HG02884 (cell line): ENCODE results near the gene DYRK1A.
"Not testable (repeated sequence)": the region's sequence is repeated elsewhere in the genome, so short reads cannot be mapped to it uniquely, and the experiment has no call there.

ENCODE experiments used
- ATAC-seq: cut with Tn5 transposase; IDR thresholded peaks from one replicate; pipeline ENCODE4 v1.9.1; 2021; ENCODE audit warnings: mild to moderate bottlenecking, moderate library complexity; ENCODE audit not compliant: unreplicated experiment

Gene DYRK1A

DNA sequence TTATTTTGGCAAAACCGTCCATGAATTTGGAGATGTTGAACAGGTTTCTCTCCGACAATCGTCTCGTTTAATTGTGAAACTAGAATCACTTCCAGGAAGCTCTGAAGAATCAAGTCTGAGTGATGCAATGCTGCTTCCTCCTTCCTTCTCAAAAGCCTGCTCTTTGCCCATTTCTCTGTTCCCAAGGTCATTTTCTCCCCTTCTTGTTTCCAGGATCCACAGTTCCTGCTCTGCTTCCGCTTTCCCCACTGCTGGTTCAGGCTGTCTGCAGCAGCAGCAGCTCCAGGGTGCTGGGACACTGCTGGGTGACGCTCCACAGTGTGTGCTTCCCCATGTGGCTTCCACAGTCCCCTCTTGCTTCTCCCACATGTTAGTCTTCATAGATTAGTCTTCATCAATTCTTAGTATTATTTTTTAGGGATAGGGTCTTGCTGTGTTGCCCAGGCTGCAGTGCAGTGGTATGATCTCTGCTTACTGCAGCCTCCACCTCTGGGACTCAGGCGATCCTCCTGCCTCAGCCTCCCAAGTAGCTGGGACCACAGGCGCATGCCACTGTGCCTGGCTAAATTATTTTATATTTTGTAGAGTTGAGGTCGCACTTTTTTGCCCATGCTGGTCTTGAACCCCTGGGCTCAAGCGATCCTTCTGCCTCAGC lies 156.2 kb downstream of the DYRK1A start:
- no peak for ATAC-seq

DNA sequence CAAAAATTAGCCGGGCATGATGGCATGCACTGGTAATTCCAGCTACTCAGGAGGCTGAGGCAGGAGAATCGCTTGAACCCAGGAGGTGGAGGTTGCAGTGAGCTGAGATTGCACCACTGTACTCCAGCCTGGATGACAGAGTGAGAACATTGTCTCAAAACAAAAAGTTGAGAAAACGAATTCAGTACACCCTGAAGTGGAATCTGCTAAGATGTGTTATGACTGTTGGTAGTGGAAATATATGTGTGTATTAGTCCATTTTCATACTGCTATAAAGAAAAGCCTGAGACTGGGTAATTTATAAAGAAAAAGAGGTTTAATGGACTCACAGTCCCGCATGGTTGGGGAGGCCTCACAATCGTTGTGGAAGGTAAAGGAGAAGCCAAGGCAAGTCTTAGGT lies 158.4 kb downstream of the DYRK1A start:
- ATAC-seq: not testable (repeated sequence)

DNA sequence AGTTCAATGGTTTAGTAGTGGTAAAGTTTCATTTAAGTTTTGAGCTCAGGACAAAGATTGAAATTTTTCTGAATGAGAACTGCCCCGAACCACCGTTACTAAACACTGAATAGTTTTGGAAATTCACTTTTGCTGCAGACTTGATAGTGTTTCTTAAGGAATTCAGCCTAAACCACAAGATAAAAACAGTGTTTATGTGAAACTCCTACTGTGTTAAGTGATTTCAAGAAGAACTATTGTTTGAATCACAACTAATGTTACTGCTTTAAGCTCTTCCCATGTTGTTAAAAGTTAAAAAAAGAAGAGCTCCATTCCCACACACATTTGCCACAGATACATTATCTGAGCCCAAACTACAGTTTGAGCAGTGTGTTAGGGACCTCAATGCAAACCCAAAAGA lies 159.2 kb downstream of the DYRK1A start:
- no peak for ATAC-seq

DNA sequence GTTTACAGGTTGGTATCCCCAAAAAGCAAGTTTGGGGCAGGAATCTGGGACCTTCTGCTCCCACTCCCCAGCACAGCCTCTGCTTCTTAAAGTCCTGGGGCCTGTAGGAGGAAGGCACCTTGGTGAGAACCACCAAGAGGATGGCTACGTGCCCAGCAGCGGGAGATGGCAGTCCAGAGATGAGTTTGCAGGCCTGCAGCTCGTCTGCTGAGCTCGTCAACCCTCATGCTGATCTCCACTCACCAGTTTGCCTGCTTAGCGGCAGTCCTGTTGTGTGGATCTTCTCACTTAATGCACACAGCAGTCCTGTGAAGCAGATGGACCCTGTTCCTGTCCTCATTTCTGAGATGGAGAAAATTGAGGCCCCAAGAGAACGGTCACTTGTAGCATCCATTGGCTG lies 160.5 kb downstream of the DYRK1A start:
- ATAC-seq: no peak

DNA sequence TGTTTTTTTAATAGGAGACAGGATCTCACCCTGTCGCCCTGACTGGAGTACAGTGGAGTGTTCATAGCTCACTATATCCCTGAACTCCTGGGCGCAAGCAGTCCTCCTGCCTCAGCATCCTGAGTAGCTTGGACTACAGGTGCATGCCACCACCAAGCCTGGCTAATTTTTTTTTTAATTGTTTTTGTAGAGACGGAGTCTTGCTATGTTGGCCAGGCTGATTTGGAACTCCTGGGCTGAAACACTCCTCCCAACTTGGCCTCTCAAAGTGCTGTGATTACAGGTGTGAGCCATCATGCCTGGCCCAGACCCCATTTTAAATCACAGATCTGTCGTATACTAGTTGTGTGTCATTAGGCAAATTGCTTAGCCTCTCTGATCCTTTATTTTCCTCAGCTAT lies 161.1 kb downstream of the DYRK1A start:
- no peak for ATAC-seq

DNA sequence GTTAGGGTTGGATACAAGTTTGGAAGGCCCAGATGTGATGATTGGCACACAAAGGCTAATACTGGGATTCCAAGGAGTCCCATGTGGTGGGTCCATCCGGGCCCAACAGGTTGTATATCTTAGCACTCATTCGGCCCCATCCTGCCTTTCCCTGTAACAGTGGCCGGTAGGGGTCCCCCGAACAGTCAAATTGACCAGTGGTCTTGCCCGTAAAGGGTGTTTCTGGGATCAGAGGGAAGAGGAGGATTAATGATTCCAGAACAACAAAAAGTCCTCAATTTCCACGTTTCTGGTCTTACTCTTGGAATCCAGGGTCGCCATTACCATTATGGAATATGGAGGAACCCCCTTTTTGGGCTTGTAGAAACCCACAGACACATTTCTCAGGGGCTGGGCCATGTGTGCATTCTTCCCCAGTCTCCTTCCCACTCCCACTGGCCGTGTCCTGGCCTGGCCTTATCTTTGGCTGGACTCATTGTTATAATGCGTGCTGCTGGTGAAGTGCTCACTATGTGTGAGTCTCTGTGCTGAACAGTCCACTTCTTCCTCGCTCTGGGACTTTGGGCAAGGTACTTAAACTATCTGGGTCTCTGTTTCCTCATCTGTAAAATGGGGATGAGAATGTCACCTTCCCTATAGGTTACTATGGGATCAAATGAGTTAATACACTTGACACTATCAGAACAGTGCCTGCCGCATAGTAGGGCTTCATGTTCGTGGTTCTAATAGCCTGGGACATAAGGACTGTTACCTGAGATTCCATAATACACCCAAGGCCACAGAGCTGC lies 161.8 kb downstream of the DYRK1A start:
- no peak for ATAC-seq

DNA sequence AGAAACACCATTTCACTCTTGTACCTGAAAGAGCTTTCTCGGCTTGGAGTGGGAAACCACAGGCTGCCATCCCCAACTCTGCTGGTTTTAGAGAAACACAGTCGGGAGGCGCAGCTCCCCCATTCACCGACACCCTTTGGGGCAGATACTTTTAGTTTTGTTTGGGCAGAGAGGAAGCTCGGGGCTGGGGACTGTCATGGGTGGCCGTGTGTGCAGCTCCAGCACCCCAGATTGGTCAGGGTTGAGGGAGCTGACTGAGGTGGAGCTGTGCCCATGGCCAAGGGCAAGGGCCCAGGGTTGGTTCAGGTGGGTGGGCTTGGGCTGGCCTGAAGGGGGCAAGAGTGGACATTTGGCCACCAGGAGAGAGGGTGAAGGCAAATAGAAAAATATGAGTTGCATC lies 163.1 kb downstream of the DYRK1A start:
- ATAC-seq: no peak

DNA sequence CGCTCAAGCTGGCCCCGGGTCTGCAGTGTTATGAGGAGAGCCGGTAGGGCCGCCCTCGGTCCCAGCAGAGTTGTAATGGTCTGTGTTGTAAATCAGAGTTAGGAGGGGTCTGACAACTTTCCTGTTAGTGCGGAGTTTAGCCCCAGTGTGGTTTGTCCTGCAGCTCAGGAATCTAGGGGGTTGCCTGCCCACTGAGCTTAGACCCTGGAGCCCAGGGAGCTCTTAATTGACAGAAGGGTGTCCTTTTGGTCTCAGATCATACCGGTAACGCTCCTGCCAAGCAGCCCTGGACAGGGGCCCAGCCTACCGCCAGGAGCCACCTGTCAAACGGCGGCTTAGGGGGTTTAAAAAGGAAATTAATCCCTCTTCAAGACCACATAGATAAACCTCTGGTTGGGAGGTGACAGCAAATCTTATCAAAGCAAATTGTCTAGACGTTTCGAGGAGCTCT lies 164.4 kb downstream of the DYRK1A start:
- no peak for ATAC-seq

DNA sequence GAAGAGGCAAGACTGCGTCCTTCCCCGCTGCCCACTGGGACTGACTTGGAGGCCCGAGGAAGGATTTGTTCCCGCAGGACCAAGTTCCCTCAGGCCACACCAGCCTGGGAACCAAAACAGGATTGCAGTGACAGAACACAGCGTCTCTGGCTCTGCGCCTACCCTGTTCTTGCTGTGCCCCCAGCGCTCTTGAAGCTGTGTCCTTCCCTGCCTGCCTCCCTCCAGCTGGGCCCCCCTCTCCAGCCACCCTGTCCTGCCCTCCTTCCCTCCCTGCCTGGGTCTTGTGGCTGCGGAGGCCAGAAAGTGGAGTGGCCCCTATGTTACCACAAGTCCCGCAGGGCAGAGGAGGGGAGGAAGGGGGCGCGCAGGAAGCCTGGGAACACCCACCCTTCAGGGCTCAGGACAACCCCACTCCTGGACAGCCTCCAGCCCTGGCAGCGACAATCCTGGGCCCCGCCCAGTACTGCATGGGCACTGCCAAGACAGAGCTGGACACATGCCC lies 164.9 kb downstream of the DYRK1A start:
- no peak for ATAC-seq

DNA sequence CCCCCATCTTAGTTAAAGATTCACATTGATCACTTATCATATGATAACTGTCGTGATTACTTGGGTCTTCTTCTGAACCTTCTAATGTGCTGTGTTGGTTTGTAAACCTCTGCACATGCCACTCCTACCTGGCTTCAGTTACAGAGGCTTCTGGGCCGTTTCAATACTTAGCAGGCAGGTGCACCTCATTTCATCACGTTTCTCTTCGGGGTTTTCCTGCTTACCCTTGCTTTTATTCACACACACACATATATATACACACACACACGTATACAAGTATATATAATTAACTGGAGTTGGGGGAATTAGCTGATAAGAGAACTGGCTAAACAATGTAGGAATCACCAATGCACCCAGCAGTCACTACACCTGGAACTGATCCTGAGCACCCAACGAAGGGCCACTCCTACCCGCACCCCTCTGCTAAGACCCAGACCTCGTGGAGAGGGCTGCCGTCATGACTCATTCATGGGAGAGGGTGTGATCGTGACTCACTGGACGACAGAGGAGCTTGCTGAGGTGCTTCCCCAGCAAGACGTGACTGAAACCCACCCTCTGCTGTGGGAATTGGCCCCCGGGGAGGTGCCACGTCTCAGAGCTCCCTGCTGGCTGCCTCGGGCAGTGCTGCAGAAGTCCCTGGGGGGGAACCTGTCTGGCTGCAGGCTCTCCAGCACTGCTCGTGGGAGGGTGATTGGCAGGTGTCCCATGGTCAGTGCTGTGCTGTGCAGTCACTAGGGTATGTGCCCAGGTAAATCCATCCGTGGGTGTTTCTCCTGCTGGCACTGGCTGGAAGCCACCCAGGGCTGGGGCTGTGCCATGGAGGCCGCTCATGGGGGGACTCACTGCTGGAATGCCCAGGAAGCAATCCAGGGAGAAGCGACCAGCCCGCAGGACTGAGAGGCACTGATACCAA lies 166.6 kb downstream of the DYRK1A start:
- ATAC-seq: no peak

DNA sequence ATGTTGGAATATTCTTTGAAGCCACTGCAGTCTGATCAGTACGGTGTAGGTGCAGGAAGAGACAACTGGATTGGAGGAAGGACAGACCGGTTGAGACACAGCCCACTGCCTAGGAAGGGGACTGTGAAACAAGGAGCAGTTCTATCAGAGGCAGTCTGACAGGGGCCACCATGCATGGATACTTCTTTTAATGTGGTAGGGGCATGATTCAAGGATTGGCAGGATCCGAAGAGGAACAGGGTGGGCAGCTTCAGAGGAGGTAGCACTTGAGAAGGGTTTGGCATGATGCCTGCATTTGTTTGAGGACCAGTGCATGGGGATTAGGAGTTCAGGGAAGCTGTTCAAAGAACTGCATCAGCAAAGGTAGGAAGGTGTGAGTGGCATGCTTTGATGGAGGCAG lies 167.9 kb downstream of the DYRK1A start:
- no peak for ATAC-seq

DNA sequence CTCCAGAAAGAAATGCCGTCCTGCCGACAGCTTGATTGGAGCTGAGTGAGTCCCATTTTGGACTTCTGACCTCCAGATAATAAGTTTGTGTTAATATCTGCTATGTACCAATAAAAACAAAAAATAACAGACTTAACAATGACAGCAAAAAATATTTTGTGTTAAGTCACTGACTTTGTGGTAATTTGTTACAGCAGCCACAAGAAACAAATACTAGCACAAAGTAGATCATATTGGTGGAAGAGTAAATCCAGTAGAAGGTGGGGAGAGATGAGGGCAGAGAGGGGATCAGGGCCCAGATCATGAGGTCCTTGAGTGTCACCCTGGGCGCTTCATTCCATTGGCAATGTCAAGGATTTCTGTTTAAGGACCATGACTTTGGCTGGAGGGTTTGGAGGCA lies 168.6 kb downstream of the DYRK1A start:
- ATAC-seq: no peak

DNA sequence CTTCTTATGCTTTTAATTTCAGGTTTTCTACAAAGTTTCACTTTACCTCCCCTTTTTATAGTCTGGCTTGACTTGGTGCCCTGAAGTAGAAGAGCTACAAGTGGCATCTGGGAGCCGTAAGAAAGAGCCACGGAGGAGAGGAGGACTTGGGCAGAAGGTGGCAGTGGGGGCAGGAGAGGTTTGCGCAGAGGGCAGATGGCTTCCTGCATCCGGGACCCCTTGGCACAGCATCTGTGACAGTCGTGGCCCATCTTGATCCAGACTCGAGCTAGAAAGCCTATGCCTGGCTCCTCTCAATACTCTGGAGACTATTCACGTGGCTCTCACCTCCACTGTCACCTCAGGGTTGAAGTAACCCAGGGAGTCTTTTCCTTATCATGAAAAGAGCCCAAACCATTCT lies 169.1 kb downstream of the DYRK1A start:
- no peak for ATAC-seq

DNA sequence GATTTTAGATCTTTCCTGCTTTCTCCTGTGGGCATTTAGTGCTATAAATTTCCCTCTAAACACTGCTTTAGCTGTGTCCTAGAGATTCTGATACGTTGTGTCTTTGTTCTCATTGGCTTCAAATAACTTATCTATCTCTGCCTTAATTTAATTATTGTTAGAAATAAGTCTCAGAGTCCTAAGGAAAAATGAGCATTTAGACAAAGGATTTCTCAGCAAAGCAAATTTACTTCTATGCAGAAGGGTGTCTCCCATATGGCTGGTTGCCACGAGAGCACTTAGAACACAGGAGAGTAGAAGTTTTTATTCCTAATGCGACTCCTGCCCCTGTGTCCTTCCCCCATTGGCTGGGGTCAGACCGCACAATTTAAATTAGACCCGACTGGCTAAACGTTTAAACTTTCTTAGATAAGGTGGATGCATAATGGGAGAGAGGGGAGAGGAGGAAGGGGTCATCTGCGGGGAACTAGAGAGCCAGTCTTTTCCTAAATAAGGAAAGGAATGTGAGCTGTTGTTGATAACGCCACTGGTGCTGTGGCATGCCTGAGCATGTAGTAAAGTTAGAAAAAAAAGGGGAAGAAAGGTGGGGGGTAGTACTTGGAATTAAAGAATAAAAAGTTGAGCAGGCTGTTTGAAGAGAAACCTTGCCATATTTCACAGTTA lies 170.2 kb downstream of the DYRK1A start:
- ATAC-seq: no peak

DNA sequence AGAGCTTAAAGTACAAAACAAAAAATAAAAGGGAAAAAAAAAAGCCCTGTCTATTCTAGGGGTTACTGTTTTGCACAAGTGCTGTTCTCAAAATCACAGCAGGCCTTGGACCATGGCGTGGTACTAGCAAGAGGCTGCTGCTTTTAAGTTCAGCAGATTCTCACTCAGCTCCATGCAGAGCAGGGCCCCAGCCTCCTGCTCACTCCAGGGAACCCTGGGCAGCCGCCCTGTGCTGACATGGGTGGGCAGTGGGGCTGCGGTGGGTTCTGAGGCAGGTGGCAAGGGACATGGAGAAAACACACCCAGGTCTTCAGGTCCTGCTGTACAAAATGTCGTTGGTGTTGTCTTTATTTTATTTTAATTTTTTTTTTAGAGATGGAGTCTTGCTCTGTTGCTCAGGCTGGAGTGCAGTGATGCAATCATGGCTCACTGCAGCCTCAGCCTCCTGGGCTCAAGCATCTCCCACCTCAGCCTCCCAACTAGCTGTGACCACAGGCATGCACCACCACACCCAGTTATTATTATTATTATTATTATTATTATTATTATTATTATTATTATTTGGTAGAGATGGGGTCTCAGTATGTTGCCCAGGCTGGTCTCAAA lies 170.9 kb downstream of the DYRK1A start:
- ATAC-seq: no peak

DNA sequence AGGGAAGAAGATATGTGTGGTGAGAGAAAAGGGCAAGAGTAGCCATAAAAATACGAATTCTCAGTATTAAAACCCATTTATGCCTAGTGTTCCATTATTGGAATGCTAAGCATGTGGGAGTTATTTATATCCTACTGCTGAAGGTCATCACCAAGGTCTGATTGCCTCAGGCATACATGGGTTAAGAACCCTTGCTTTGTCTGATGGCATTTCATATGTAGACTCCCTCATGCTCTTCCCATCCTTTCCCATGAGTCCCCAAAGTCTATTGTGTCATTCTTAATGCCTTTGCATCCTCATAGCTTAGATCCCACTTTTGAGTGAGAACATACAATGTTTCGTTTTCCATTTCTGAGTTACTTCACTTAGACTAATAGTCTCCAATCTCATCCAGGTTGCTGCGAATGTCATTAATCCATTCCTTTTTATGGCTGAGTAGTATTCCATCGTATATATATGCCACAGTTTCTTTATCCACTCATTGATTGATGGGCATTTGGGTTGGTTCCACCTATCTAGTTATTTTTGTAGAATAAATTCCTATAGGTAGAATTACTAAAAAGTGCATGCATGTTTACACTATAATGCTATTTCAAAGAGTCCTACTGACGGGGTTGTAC lies 172.5 kb downstream of the DYRK1A start:
- no peak for ATAC-seq

DNA sequence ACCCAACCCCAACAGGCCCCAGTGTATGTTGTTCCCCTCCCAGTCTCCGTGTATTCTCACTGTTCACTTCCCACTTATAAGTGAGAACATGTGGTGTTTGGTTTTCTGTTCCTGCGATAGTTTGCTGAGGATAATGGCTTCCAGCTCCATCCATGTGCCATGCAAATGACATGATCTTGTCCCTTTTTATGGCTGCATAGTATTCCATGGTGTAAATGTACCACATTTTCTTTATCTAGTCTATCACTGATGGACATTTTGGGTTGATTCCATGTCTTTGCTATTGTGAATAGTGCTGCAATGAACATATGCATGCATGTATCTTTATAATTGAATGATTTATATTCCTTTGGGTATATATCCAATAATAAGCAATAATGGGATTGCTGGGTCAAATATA lies 174.6 kb downstream of the DYRK1A start:
- ATAC-seq: not testable (repeated sequence)

DNA sequence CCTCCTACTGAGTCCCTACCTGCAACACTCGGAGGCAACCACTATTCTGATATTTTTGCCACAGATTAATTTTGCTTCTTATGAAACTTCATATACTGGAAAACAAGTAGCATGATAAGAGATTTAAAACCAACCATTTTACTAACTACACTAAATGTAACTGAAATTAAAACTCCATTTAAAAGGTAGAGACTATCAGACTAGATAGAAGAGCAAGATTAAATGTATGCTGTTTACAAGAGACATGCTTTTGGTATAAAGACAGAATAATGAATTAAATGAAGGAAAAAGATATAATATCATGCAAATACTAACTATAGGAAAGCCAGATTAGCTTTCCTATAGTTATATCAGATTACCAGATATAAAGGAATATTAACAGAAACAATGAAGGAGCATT lies 175.9 kb downstream of the DYRK1A start:
- ATAC-seq: no peak

DNA sequence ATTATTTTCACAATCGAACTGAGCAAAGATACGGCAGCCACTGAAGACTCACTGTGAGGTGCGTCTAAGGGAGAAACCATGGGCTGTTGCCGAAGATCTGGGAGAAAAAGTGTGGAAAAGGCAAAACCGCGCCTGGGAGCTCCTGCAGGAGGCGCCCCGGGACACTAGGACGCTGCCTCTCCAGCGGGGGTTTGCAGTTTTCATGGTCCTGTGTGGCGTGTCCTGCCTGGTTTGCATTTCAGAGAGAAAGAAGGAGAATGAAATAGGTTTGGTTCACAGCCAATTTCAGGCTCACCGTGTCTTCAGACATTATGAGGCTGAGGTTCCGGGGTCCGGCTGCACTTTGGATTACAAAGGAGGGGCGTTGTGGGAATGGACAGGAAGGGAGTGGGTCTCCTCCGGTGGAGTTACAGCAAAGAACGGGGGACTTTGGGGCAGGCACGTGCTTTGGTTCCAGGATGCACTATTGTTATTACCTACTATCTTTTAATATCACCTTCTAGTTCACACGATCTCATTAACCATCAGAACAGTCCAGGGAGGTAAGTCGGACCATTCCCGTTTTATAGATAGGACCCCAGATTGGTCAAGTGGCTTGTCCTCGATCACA lies 179.8 kb downstream of the DYRK1A start:
- ATAC-seq: no peak
